WTC11 (cell line): ENCODE data around the gene DENND11. TPM values are rescaled to one million over a fixed set of nuclear protein-coding genes. Genes with fewer than 3 reads are reported as not detected.

Source experiments
- ATAC-seq: fragments of 200-7000 bp; cut with Tn5 transposase; 2 replicates; pipeline ENCODE4 v1.10.0; 2021; ENCODE audit warnings: mild to moderate bottlenecking, moderate library complexity
- CTCF ChIA-PET: fragments of 300-600 bp; sonication (Branson Sonifier 250); formaldehyde crosslinking; loops from one replicate; lab custom pipeline; 2021; ENCODE audit warnings: antibody characterized with exemption; lab: Charles Lee
- POLR2A ChIA-PET: fragments of 350-600 bp; sonication (Branson Sonifier 250); formaldehyde crosslinking; loops from one replicate; lab custom pipeline; 2021; ENCODE audit warnings: antibody characterized with exemption; lab: Charles Lee
- DNase-seq: peaks from one replicate; pipeline ENCODE4 v3.0.0; 2021; ENCODE audit warnings: low spot score
- H3K27ac Mint-ChIP-seq: 2 replicates; pipeline ENCODE4 v1.8.0; 2021; ENCODE audit warnings: mixed read lengths
- H3K27me3 Mint-ChIP-seq: 2 replicates; pipeline ENCODE4 v1.8.0; 2021; ENCODE audit warnings: low read depth, mild to moderate bottlenecking, moderate library complexity, mixed read lengths
- H3K36me3 Mint-ChIP-seq: 2 replicates; pipeline ENCODE4 v1.8.0; 2021; ENCODE audit warnings: mixed read lengths
- H3K4me1 Mint-ChIP-seq: 2 replicates; pipeline ENCODE4 v1.8.0; 2022; ENCODE audit warnings: mixed read lengths
- H3K4me3 Mint-ChIP-seq: 2 replicates; pipeline ENCODE4 v1.8.0; 2021; ENCODE audit warnings: mild to moderate bottlenecking, moderate library complexity, mixed read lengths
- H3K9me3 Mint-ChIP-seq: 2 replicates; pipeline ENCODE4 v1.8.0; 2021; ENCODE audit warnings: mixed read lengths
- ELF4 ChIP-seq: sonication (generic); formaldehyde crosslinking; IDR thresholded peaks from 2 replicates; pipeline ENCODE4 v1.8.1; 2022; ENCODE audit warnings: low read depth, mild to moderate bottlenecking, moderate library complexity, missing genetic modification reagents
- GABPB1 ChIP-seq: sonication (generic); formaldehyde crosslinking; IDR thresholded peaks from 2 replicates; pipeline ENCODE4 v1.8.1; 2023; ENCODE audit warnings: mild to moderate bottlenecking, missing genetic modification reagents
- GTF2I ChIP-seq: fragments of 250-450 bp; sonication (Bioruptor Pico); conservative IDR thresholded peaks from 2 replicates; pipeline ENCODE4 v1.4.0; 2021; ENCODE audit warnings: mild to moderate bottlenecking
- IRF2 ChIP-seq: sonication (generic); formaldehyde crosslinking; IDR thresholded peaks from 2 replicates; pipeline ENCODE4 v1.8.0; 2022; ENCODE audit warnings: low read depth, missing genetic modification reagents, borderline replicate concordance
- MXD4 ChIP-seq: fragments of 250-450 bp; sonication (Bioruptor Pico); IDR thresholded peaks from 2 replicates; pipeline ENCODE4 v1.8.0; 2021; ENCODE audit warnings: mild to moderate bottlenecking, moderate library complexity, borderline replicate concordance
- MYBL2 ChIP-seq: sonication (generic); formaldehyde crosslinking; IDR thresholded peaks from 2 replicates; pipeline ENCODE4 v1.8.1; 2023; ENCODE audit warnings: mild to moderate bottlenecking, moderate library complexity, missing genetic modification reagents
- NFYB ChIP-seq: sonication (generic); formaldehyde crosslinking; conservative IDR thresholded peaks from 2 replicates; pipeline ENCODE4 v1.8.0; 2022; ENCODE audit warnings: low read depth, missing genetic modification reagents
- OVOL2 ChIP-seq: fragments of 250-450 bp; sonication (Bioruptor Pico); IDR thresholded peaks from 2 replicates; pipeline ENCODE4 v1.9.0; 2021; ENCODE audit warnings: mild to moderate bottlenecking, borderline replicate concordance
- PRDM15 ChIP-seq: sonication (generic); formaldehyde crosslinking; IDR thresholded peaks from 2 replicates; pipeline ENCODE4 v1.8.0; 2022; ENCODE audit warnings: missing genetic modification reagents
- SOX15 ChIP-seq: fragments of 250-450 bp; sonication (Bioruptor Pico); IDR thresholded peaks from 2 replicates; pipeline ENCODE4 v1.9.0; 2021; ENCODE audit warnings: mild to moderate bottlenecking
- TEAD1 ChIP-seq: sonication (generic); formaldehyde crosslinking; IDR thresholded peaks from 2 replicates; pipeline ENCODE4 v1.8.0; 2022; ENCODE audit warnings: mild to moderate bottlenecking, missing genetic modification reagents
- USF2 ChIP-seq: sonication (generic); formaldehyde crosslinking; IDR thresholded peaks from 2 replicates; pipeline ENCODE4 v1.8.1; 2023; ENCODE audit warnings: mild to moderate bottlenecking, missing genetic modification reagents, moderate library complexity
- ZBTB21 ChIP-seq: sonication (generic); formaldehyde crosslinking; IDR thresholded peaks from 2 replicates; pipeline ENCODE4 v1.8.1; 2023; ENCODE audit warnings: mild to moderate bottlenecking, missing genetic modification reagents, borderline replicate concordance
- ZMAT4 ChIP-seq: fragments of 250-450 bp; sonication (Bioruptor Pico); IDR thresholded peaks from 2 replicates; pipeline ENCODE4 v1.9.0; 2021; ENCODE audit warnings: mild to moderate bottlenecking
- ZNF219 ChIP-seq: sonication (generic); formaldehyde crosslinking; IDR thresholded peaks from 2 replicates; pipeline ENCODE4 v1.8.0; 2023; ENCODE audit warnings: missing genetic modification reagents, mild to moderate bottlenecking, borderline replicate concordance
- ZNF232 ChIP-seq: sonication (generic); formaldehyde crosslinking; IDR thresholded peaks from 2 replicates; pipeline ENCODE4 v1.8.0; 2022; ENCODE audit warnings: mild to moderate bottlenecking, missing genetic modification reagents
- ZNF317 ChIP-seq: sonication (generic); formaldehyde crosslinking; IDR thresholded peaks from 2 replicates; pipeline ENCODE4 v1.8.1; 2023; ENCODE audit warnings: low read depth, mild to moderate bottlenecking, moderate library complexity, missing genetic modification reagents, borderline replicate concordance
- ZNF416 ChIP-seq: fragments of 250-450 bp; sonication (Bioruptor Pico); IDR thresholded peaks from 2 replicates; pipeline ENCODE4 v1.9.0; 2021; ENCODE audit warnings: mild to moderate bottlenecking, inconsistent platforms
- ZNF425 ChIP-seq: fragments of 250-450 bp; sonication (Bioruptor Pico); conservative IDR thresholded peaks from 2 replicates; pipeline ENCODE4 v1.9.0; 2021; ENCODE audit warnings: mild to moderate bottlenecking
- total RNA-seq: library from RNA; stranded (reverse); gene quantifications from 3 replicates; pipeline ENCODE4 v1.2.3, GENCODE V29; 2021
- TF ChIP-seq, protein P1 (sequence below): sonication (generic); formaldehyde crosslinking; IDR thresholded peaks from 2 replicates; pipeline ENCODE4 v1.8.0; 2023; ENCODE audit warnings: missing genetic modification reagents, mild to moderate bottlenecking, borderline replicate concordance
- TF ChIP-seq, protein P2 (sequence below): sonication (generic); formaldehyde crosslinking; IDR thresholded peaks from 2 replicates; pipeline ENCODE4 v1.8.1; 2023; ENCODE audit warnings: mild to moderate bottlenecking, missing genetic modification reagents, borderline replicate concordance

Gene DENND11
- total RNA-seq, 1 experiment from 2014 or later = 22.1 TPM

GRCh38 chr7:141722529-141722928, 20.6 kb upstream of the DENND11 start:
- no peak for DNase-seq
- ChIA-PET CTCF (interaction anchor here (1.2 to 3.3 kb wide), 2 partner anchors 15 to 63 kb away, joined by 3 to 11 read pairs; partner anchors contain the start of gene SSBP1), POLR2A (no interaction called here)
- Mint-ChIP-seq H3K4me1 (peaks cover 13% of the 10 kb centered on the region), H3K27me3 (peaks cover 3% of the 10 kb centered on the region; the same call in 1 of the 2 replicates), H3K9me3 (no peaks in the 10 kb centered on the region), H3K27ac (no peak overlapping the region), H3K4me3 (no peak overlapping the region), H3K36me3 (no peaks in the 10 kb centered on the region)
- TF ChIP-seq SOX15 = no peak
- no peak for TF ChIP-seq GTF2I (CRISPR knock-in tag)
- TF ChIP-seq ZNF219 (CRISPR knock-in tag) = no peak
- no peak for TF ChIP-seq ZNF317 (CRISPR knock-in tag)
- no peak for TF ChIP-seq ZNF425 (CRISPR knock-in tag)
- no peak for TF ChIP-seq OVOL2 (CRISPR knock-in tag)
- no peak for TF ChIP-seq PRDM15
- no peak for TF ChIP-seq GABPB1 (CRISPR knock-in tag)
- TF ChIP-seq, protein P1, sequence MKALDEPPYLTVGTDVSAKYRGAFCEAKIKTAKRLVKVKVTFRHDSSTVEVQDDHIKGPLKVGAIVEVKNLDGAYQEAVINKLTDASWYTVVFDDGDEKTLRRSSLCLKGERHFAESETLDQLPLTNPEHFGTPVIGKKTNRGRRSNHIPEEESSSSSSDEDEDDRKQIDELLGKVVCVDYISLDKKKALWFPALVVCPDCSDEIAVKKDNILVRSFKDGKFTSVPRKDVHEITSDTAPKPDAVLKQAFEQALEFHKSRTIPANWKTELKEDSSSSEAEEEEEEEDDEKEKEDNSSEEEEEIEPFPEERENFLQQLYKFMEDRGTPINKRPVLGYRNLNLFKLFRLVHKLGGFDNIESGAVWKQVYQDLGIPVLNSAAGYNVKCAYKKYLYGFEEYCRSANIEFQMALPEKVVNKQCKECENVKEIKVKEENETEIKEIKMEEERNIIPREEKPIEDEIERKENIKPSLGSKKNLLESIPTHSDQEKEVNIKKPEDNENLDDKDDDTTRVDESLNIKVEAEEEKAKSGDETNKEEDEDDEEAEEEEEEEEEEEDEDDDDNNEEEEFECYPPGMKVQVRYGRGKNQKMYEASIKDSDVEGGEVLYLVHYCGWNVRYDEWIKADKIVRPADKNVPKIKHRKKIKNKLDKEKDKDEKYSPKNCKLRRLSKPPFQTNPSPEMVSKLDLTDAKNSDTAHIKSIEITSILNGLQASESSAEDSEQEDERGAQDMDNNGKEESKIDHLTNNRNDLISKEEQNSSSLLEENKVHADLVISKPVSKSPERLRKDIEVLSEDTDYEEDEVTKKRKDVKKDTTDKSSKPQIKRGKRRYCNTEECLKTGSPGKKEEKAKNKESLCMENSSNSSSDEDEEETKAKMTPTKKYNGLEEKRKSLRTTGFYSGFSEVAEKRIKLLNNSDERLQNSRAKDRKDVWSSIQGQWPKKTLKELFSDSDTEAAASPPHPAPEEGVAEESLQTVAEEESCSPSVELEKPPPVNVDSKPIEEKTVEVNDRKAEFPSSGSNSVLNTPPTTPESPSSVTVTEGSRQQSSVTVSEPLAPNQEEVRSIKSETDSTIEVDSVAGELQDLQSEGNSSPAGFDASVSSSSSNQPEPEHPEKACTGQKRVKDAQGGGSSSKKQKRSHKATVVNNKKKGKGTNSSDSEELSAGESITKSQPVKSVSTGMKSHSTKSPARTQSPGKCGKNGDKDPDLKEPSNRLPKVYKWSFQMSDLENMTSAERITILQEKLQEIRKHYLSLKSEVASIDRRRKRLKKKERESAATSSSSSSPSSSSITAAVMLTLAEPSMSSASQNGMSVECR (CRISPR knock-in tag) = no peak
- TF ChIP-seq MYBL2 (CRISPR knock-in tag) = no peak
- no peak for TF ChIP-seq MXD4 (CRISPR knock-in tag)
- no peak for TF ChIP-seq IRF2
- no peak for ATAC-seq

DNA sequence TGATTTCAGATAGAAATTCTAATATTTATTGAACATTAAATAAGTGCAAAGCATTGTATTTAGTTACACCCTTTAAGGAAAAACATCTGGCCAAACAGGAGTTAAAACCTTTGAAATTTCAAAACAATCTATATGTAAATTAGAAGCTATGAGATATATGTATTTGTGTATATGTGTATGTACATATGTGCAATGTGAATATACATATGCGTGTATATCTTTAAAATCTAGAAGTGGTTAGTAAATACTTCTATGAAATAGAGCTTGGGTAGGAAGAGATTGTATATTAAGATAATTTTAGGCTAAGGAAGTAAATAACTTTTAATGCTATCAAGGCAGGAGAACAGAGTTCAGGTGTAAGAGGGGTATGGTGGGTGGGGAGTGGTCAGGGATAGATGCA, 15.5 kb upstream of the DENND11 start:
- H3K4me1 Mint-ChIP-seq = peaks cover 25% of the 10 kb centered on the region
- no peak for DNase-seq
- H3K27ac Mint-ChIP-seq = no peak overlapping the region
- no peaks in the 10 kb centered on the region for H3K9me3 Mint-ChIP-seq
- H3K36me3 Mint-ChIP-seq = no peaks in the 10 kb centered on the region
- CTCF ChIA-PET = interaction anchor here (2.2 to 4.4 kb wide), 2 partner anchors 20 to 63 kb away, joined by 6 to 26 read pairs; partner anchors contain the start of gene SSBP1
- POLR2A ChIA-PET = no interaction called here
- H3K27me3 Mint-ChIP-seq = no peaks in the 10 kb centered on the region
- no peak overlapping the region for H3K4me3 Mint-ChIP-seq
- no peak for ATAC-seq
- TF ChIP-seq ZNF416 (no peak), ELF4 (CRISPR knock-in tag) (no peak), ZBTB21 (CRISPR knock-in tag) (no peak), USF2 (CRISPR knock-in tag) (no peak), MXD4 (CRISPR knock-in tag) (no peak), NFYB (no peak), ZNF232 (no peak), TEAD1 (no peak), ZMAT4 (CRISPR knock-in tag) (no peak)
- TF ChIP-seq, protein P2, sequence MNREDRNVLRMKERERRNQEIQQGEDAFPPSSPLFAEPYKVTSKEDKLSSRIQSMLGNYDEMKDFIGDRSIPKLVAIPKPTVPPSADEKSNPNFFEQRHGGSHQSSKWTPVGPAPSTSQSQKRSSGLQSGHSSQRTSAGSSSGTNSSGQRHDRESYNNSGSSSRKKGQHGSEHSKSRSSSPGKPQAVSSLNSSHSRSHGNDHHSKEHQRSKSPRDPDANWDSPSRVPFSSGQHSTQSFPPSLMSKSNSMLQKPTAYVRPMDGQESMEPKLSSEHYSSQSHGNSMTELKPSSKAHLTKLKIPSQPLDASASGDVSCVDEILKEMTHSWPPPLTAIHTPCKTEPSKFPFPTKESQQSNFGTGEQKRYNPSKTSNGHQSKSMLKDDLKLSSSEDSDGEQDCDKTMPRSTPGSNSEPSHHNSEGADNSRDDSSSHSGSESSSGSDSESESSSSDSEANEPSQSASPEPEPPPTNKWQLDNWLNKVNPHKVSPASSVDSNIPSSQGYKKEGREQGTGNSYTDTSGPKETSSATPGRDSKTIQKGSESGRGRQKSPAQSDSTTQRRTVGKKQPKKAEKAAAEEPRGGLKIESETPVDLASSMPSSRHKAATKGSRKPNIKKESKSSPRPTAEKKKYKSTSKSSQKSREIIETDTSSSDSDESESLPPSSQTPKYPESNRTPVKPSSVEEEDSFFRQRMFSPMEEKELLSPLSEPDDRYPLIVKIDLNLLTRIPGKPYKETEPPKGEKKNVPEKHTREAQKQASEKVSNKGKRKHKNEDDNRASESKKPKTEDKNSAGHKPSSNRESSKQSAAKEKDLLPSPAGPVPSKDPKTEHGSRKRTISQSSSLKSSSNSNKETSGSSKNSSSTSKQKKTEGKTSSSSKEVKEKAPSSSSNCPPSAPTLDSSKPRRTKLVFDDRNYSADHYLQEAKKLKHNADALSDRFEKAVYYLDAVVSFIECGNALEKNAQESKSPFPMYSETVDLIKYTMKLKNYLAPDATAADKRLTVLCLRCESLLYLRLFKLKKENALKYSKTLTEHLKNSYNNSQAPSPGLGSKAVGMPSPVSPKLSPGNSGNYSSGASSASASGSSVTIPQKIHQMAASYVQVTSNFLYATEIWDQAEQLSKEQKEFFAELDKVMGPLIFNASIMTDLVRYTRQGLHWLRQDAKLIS (CRISPR knock-in tag) = no peak
